ENCODE measurements around the gene TBL3.

The TBL3 gene

GRCh38 chr16:1971796-1972489 is at the start of gene TBL3:
TBL3 (plus strand) TSS chr16:1972053; CDS start chr16:1972165, 112 bp downstream.
- DNase-seq (ENCODE audit: low read depth in 1 of 2, low spot score in 1 of 2) = peak; percentile 90 to 96
- no peak for TF ChIP-seq JUND (IDR thresholded peaks at IDR 0.05; ENCODE audit: low read depth)
- in situ Hi-C loops (cut with HindIII; ENCODE audit: low pct_unique_long_range_greater_than_20kb, low sequenced_read_pairs) = no loop called here

DNA sequence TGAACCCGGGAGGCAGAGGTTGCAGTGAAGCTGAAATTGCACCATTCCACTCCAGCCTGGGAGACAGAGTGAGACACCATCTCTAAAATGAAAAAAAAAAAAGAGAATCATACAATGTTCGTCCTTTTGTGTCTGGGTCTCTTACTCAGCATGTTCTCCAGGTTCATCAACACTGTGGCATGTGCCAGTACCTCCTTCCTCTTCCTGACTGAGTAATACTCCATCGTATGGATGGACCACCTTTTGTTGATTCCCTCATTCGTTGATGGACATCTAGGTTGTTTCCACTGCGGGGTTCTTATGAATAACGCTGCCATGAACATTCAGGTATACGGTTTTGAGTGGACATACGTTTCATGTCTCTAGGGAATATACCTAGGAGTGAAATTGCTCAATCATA is 49.5 kb upstream of the TBL3 start:
- in situ Hi-C loops (cut with HindIII; ENCODE audit: low pct_unique_long_range_greater_than_20kb, low sequenced_read_pairs) = no loop called here
- no peak for TF ChIP-seq JUND (IDR thresholded peaks at IDR 0.05; ENCODE audit: low read depth)
- DNase-seq (ENCODE audit: low read depth in 1 of 2, low spot score in 1 of 2) = no peak

DNA sequence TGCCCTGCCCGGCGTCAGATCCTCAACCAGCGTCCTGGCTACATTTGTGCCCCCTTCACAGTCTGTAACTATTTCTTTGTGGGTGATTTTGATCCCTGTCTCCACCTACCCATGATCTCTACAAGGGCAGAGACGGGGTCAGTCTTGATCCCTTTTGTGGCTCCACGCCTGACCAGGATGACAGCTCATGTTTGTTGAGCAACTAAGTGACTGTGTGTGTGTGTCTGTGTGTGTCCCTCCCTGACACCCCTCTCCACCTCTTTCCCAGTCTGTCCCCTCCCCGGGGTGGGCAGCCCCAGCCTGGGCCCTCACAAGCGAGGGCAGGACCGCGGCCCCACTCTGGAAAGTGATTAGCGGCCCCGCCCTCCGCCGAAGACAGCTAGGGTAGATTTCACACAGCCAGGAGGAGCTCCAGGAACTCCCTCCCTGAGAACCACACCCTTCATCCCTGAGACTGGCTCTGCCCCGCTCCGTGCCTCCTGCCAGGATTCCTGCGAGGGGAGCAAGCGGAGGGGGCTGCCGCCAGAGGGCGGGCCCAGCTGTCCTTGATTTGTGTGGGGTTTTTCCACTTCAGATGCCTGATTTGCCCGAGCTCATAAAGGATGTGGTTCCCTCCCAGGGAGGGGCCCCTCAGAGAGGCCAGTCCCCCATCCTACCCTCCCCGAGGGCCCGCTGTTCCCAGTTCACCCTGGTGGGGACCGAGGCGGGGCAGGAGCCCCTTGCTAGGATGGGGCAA is 48.4 kb upstream of the TBL3 start:
- in situ Hi-C loops (cut with HindIII; ENCODE audit: low pct_unique_long_range_greater_than_20kb, low sequenced_read_pairs) = no loop called here
- DNase-seq (ENCODE audit: low read depth in 1 of 2, low spot score in 1 of 2) = no peak
- TF ChIP-seq JUND (IDR thresholded peaks at IDR 0.05; ENCODE audit: low read depth) = no peak

- TF ChIP-seq JUND (IDR thresholded peaks at IDR 0.05; ENCODE audit: low read depth) = no peak
- in situ Hi-C loops (cut with HindIII; ENCODE audit: low pct_unique_long_range_greater_than_20kb, low sequenced_read_pairs) = no loop called here
- DNase-seq (ENCODE audit: low read depth in 1 of 2, low spot score in 1 of 2) = no peak
Observed at GRCh38 chr16:1924095-1924494, 47.8 kb upstream of the TBL3 start.

GRCh38 chr16:1926271-1926670 is 45.6 kb upstream of the TBL3 start:
- no peak for TF ChIP-seq JUND (IDR thresholded peaks at IDR 0.05; ENCODE audit: low read depth)
- no peak for DNase-seq (ENCODE audit: low read depth in 1 of 2, low spot score in 1 of 2)
- in situ Hi-C loops (cut with HindIII; ENCODE audit: low pct_unique_long_range_greater_than_20kb, low sequenced_read_pairs) = no loop called here

GRCh38 chr16:1929105-1929504 is 42.7 kb upstream of the TBL3 start:
- in situ Hi-C loops (cut with HindIII; ENCODE audit: low pct_unique_long_range_greater_than_20kb, low sequenced_read_pairs) = no loop called here
- no peak for TF ChIP-seq JUND (IDR thresholded peaks at IDR 0.05; ENCODE audit: low read depth)
- peak in 1 of 2 experiments; percentile 22 for DNase-seq (ENCODE audit: low read depth in 1 of 2, low spot score in 1 of 2)

DNA sequence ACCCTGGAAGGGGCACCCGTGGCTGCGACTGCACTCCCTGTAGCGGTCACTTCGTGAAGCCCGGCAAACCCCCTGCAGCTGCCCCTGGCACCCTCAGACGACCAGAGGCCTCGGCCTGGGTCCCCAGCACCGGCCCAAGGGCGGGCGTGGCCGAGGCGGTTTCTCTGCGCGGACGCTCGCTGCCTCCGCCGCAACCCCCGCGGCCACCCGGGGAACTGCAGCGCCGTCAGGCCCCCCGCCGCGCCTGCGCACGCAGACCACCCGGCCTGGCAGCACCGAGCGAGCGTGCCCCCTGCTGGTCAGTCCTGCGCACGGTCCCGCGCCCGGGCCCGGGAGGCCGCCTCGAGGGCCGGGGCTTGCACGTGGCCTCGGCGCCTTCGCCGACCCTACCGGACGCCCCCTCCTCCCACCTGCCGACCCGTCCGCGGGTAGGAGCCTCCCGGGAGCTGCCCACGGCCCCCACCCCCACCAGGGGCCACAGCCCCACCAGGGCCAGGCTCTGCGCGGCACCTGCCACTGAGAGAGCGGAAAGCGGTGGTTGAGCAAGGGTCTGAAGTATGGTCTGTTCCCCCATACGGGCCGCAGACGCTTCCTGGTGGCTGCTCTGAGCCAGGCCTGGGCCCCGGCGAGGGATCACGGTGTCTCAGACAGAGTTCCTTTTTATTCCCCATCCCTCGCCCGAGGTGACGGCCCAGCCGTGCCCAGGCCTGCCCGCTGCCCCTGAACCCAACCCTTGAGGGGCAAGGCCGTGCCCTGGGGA is 42.1 kb upstream of the TBL3 start:
- DNase-seq (ENCODE audit: low read depth in 1 of 2, low spot score in 1 of 2) = peak; percentile 86 to 87
- no peak for TF ChIP-seq JUND (IDR thresholded peaks at IDR 0.05; ENCODE audit: low read depth)
- in situ Hi-C loops (cut with HindIII; ENCODE audit: low pct_unique_long_range_greater_than_20kb, low sequenced_read_pairs) = no loop called here

- no peak for DNase-seq (ENCODE audit: low read depth in 1 of 2, low spot score in 1 of 2)
- in situ Hi-C loops (cut with HindIII; ENCODE audit: low pct_unique_long_range_greater_than_20kb, low sequenced_read_pairs) = no loop called here
- TF ChIP-seq JUND (IDR thresholded peaks at IDR 0.05; ENCODE audit: low read depth) = no peak
Observed at GRCh38 chr16:1930338-1930720, 41.5 kb upstream of the TBL3 start.

GRCh38 chr16:1932050-1933028 is 39.5 kb upstream of the TBL3 start:
- in situ Hi-C loops (cut with HindIII; ENCODE audit: low pct_unique_long_range_greater_than_20kb, low sequenced_read_pairs) = no loop called here
- no peak for TF ChIP-seq JUND (IDR thresholded peaks at IDR 0.05; ENCODE audit: low read depth)
- DNase-seq (ENCODE audit: low read depth in 1 of 2, low spot score in 1 of 2) = peak; percentile 77 to 88

- TF ChIP-seq JUND (IDR thresholded peaks at IDR 0.05; ENCODE audit: low read depth) = no peak
- DNase-seq (ENCODE audit: low read depth in 1 of 2, low spot score in 1 of 2) = no peak
- in situ Hi-C loops (cut with HindIII; ENCODE audit: low pct_unique_long_range_greater_than_20kb, low sequenced_read_pairs) = no loop called here
Observed at GRCh38 chr16:1933097-1933661, 38.7 kb upstream of the TBL3 start.

GRCh38 chr16:1936945-1937479 is 34.8 kb upstream of the TBL3 start:
- DNase-seq (ENCODE audit: low read depth in 1 of 2, low spot score in 1 of 2) = no peak
- no peak for TF ChIP-seq JUND (IDR thresholded peaks at IDR 0.05; ENCODE audit: low read depth)
- in situ Hi-C loops (cut with HindIII; ENCODE audit: low pct_unique_long_range_greater_than_20kb, low sequenced_read_pairs) = no loop called here

Measured in T47D (cell line).